Measurements from ENCODE around the gene CTSC.
"Not testable (repeated sequence)": the region's sequence is repeated elsewhere in the genome, so short reads cannot be mapped to it uniquely, and the experiment has no call there.

Gene CTSC

GRCh38 chr11:88353835-88354496 is 16.4 kb upstream of the CTSC start:
- no peak for DNase-seq

GRCh38 chr11:88353386-88353785 is 15.8 kb upstream of the CTSC start:
- no peak for DNase-seq

- DNase-seq = no peak
Measured at GRCh38 chr11:88352139-88352538, 14.6 kb upstream of the CTSC start.

- no peak for DNase-seq
Measured at GRCh38 chr11:88348870-88349269, 11.3 kb upstream of the CTSC start.

GRCh38 chr11:88345949-88346348 is 8.4 kb upstream of the CTSC start:
- DNase-seq = no peak

- no peak for DNase-seq
Measured at GRCh38 chr11:88345408-88345807, 7.9 kb upstream of the CTSC start.

- DNase-seq = no peak
Measured at GRCh38 chr11:88344869-88345268, 7.3 kb upstream of the CTSC start.

- DNase-seq = no peak
Measured at GRCh38 chr11:88341522-88342251, 4.2 kb upstream of the CTSC start.

GRCh38 chr11:88340366-88340935 is 2.9 kb upstream of the CTSC start:
- no peak for DNase-seq

GRCh38 chr11:88337987-88338668 is 592 bp upstream of the CTSC start:
- no peak for DNase-seq

- no peak for DNase-seq
Measured at GRCh38 chr11:88335284-88335683, 2.3 kb downstream of the CTSC start.

- no peak for DNase-seq
Measured at GRCh38 chr11:88333862-88334261, 3.7 kb downstream of the CTSC start.

- no peak for DNase-seq
Measured at GRCh38 chr11:88332851-88333250, 4.7 kb downstream of the CTSC start.

- DNase-seq = no peak
Measured at GRCh38 chr11:88330826-88331428, 6.6 kb downstream of the CTSC start.

- DNase-seq = no peak
Measured at GRCh38 chr11:88329563-88330250, 7.8 kb downstream of the CTSC start.

- no peak for DNase-seq
Measured at GRCh38 chr11:88327462-88328143, 9.9 kb downstream of the CTSC start.

GRCh38 chr11:88327061-88327460 is 10.5 kb downstream of the CTSC start:
- DNase-seq = no peak

GRCh38 chr11:88326099-88326498 is 11.4 kb downstream of the CTSC start:
- DNase-seq = no peak

GRCh38 chr11:88324562-88325345 is 12.8 kb downstream of the CTSC start:
- no peak for DNase-seq

- DNase-seq = not testable (repeated sequence)
Measured at GRCh38 chr11:88322881-88323280, 14.7 kb downstream of the CTSC start.

GRCh38 chr11:88321412-88321811 is 16.1 kb downstream of the CTSC start:
- not testable (repeated sequence) for DNase-seq
